HL-60 (cell line): ENCODE results near the gene MLYCD.

Experiments used
- DNase-seq, 2 experiments: peaks; one replicate each; pipeline ENCODE4 v3.0.0-alpha.2; 2010 to 2020; ENCODE audit warnings: low read depth in 1 of 2, low spot score in 1 of 2
- H3K27ac ChIP-seq: fragments of 250-450 bp; sonication (Bioruptor Pico); replicated peaks from 2 replicates; pipeline ENCODE4 v1.5.1; 2020; ENCODE audit warnings: mild to moderate bottlenecking, moderate library complexity
- H3K27me3 ChIP-seq: fragments of 250-450 bp; sonication (Bioruptor Pico); 2 replicates; pipeline ENCODE4 v1.5.1; 2021; ENCODE audit warnings: mild to moderate bottlenecking, moderate library complexity; ENCODE audit not compliant: insufficient read depth, poor library complexity, severe bottlenecking
- H3K4me3 ChIP-seq: replicated peaks from 2 replicates; pipeline ENCODE4 v1.5.1; 2011; ENCODE audit warnings: mild to moderate bottlenecking, control low read depth, low read length; ENCODE audit not compliant: insufficient read depth
- CTCF ChIP-seq: IDR thresholded peaks from one replicate; pipeline ENCODE4 v1.5.1; 2011; ENCODE audit warnings: low read length, control low read depth, inconsistent platforms; ENCODE audit not compliant: insufficient read depth
- GABPA ChIP-seq: IDR thresholded peaks from 2 replicates; pipeline ENCODE4 v1.6.1; 2012; ENCODE audit warnings: low read depth
- POLR2AphosphoS5 ChIP-seq: IDR thresholded peaks from 2 replicates; pipeline ENCODE4 v1.6.1; 2012; ENCODE audit warnings: low read depth
- REST ChIP-seq: IDR thresholded peaks from 2 replicates; pipeline ENCODE4 v1.6.1; 2012; ENCODE audit warnings: low read depth; ENCODE audit not compliant: insufficient replicate concordance
- SPI1 ChIP-seq: IDR thresholded peaks from 2 replicates; pipeline ENCODE4 v1.6.1; 2012; ENCODE audit warnings: low read depth, mild to moderate bottlenecking, borderline replicate concordance

Gene MLYCD

GRCh38 chr16:83926726-83927397, 27.9 kb downstream of the MLYCD start:
- Histone ChIP-seq H3K27ac (no peak overlapping the region), H3K4me3 (no peak overlapping the region), H3K27me3 (no peaks in the 10 kb centered on the region)
- DNase-seq = peak; percentile 29 to 47
- TF ChIP-seq GABPA = no peak
- no peak for TF ChIP-seq REST
- no peak for TF ChIP-seq POLR2AphosphoS5
- no peak for TF ChIP-seq SPI1
- peak; percentile 94 for TF ChIP-seq CTCF

GRCh38 chr16:83928341-83929055, 29.6 kb downstream of the MLYCD start:
- no peak for DNase-seq
- no peak overlapping the region for H3K4me3 ChIP-seq
- TF ChIP-seq SPI1 (no peak), CTCF (no peak), POLR2AphosphoS5 (no peak), GABPA (no peak), REST (no peak)
- no peak overlapping the region for H3K27ac ChIP-seq
- no peaks in the 10 kb centered on the region for H3K27me3 ChIP-seq

GRCh38 chr16:83929811-83930555, 31.1 kb downstream of the MLYCD start:
- DNase-seq = no peak
- Histone ChIP-seq H3K27me3 (no peaks in the 10 kb centered on the region), H3K27ac (no peak overlapping the region), H3K4me3 (no peak overlapping the region)
- TF ChIP-seq GABPA (no peak), SPI1 (no peak), POLR2AphosphoS5 (no peak), CTCF (no peak), REST (no peak)
